Measurements from ENCODE around the gene SH2D5. TPM values are rescaled to one million over a fixed set of nuclear protein-coding genes. Genes with fewer than 3 reads are reported as not detected.
"Not testable (repeated sequence)": the region's sequence is repeated elsewhere in the genome, so short reads cannot be mapped to it uniquely, and the experiment has no call there.

The SH2D5 gene
- total RNA-seq, 2 donors from 2014 or later = 0.14 to 0.19 TPM

DNA sequence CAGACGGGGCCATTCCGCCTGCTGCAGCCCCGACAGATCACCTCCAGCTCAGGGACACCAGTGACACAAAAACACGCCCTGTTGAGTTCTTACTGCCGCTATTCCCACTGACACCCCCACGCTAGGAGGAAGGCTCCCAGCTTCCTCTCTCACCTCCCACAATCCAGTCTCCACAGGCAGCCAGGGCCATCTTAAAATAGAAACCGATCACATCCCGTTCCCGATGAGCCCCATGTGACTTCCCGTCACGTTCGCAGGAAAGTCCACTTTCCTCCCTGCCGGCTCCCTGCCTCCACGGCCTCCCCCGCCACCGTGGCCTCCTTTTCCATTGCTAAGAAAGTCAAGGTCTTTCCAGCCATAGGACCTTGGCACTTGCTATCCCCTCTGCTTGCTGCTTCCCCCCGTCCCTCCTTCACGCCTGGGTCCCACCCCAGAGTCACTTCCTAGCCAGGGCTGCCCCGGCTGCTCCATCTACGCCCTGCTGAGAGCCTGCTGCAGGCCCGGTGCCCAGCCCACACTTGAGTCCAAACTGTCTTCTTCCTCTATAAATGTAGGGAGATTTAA, 47.3 kb downstream of the SH2D5 start:
- no peak for DNase-seq (ENCODE audit: low spot score)
- no peak for ATAC-seq
- H3K4me3 Mint-ChIP-seq = no peak overlapping the region
- no peaks in the 10 kb centered on the region for H3K36me3 Mint-ChIP-seq
- H3K4me1 Mint-ChIP-seq (ENCODE audit: low read depth in 2 of 2) = no peaks in the 10 kb centered on the region
- H3K27ac Mint-ChIP-seq = no peak overlapping the region
- no peaks in the 10 kb centered on the region for H3K9me3 Mint-ChIP-seq
- H3K27me3 Mint-ChIP-seq = peaks cover 2 to 15% of the 10 kb centered on the region in 2 donors

DNA sequence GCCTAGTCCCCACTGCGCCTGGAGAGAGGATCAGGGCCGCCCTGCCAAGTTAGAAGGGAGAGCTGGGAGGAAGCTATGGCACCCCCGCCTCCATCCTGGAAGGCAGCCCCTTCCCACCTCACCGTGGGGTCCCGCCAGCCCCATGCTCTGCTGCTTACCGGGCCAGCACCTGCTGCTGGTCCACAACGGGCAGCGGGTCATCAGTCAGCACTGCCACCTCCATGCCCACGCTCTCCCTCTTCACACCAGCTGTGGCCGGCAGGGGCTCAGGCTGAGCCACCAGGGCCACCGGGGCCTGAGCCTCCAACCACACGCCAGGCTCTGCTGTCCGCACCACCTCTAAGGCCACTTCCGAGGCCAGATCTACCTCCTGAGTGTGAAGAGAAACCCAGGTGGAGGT, 47.9 kb downstream of the SH2D5 start:
- Mint-ChIP-seq H3K9me3 (no peaks in the 10 kb centered on the region), H3K4me1 (ENCODE audit: low read depth in 2 of 2) (no peaks in the 10 kb centered on the region), H3K27me3 (peaks cover 2 to 19% of the 10 kb centered on the region in 2 donors), H3K27ac (no peak overlapping the region), H3K4me3 (no peak overlapping the region), H3K36me3 (no peaks in the 10 kb centered on the region)
- ATAC-seq (no peak), DNase-seq (ENCODE audit: low spot score) (no peak)

DNA sequence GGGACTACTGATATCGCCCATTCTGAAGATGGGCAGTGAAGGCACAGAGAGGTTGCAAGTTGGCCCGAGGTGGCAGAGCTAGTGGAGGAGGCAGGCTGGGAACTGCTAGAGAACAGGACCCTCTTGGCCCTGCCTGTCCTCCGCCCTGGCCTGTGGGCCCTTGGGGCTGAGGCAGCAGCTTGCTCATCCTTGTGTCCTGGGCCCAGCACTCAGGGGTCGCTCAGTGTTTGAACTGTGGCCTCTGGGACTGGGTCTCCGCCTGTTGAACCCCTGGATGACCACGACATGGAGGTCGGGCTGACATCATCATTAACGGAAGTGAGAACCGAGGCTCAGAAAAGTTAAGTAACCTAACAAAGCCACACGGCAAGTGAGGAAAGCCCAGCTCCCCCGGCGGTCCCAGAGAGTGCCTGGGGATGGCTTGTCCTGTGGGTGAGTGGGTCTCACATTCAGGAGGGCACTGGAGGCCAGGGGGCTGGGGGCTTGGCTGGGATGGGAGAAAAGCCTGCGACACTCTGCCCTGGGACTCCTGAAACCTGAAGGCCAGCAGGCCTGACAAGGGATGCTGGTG, 48.4 kb downstream of the SH2D5 start:
- Mint-ChIP-seq H3K27ac (no peak overlapping the region), H3K36me3 (no peaks in the 10 kb centered on the region), H3K4me3 (no peak overlapping the region), H3K4me1 (ENCODE audit: low read depth in 2 of 2) (no peaks in the 10 kb centered on the region), H3K27me3 (peaks cover 2 to 19% of the 10 kb centered on the region in 2 donors), H3K9me3 (no peaks in the 10 kb centered on the region)
- no peak for ATAC-seq
- no peak for DNase-seq (ENCODE audit: low spot score)

DNA sequence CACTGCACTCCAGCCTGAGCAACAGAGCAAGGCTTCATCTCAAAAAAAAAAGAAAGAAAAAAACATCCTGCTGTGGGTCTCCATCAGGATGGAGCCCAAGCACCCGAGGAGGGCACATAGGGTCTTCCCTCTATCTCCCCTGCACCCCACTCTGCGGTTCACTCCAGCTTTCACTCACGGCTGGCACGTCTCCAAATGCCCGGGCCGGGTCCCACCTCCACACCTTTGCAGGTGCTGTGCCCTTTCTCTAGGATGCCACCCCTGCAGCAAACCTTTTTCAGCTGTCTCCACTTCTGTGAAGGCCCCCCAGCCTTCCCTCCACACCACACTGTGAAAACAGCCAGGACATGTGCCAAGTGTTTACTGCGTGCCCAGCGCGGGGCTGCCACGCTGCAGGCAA, 48.9 kb downstream of the SH2D5 start:
- H3K27me3 Mint-ChIP-seq = peaks cover 3 to 21% of the 10 kb centered on the region in 2 donors
- ATAC-seq (no peak), DNase-seq (ENCODE audit: low spot score) (no peak)
- H3K4me1 Mint-ChIP-seq (ENCODE audit: low read depth in 2 of 2) = peaks cover 2 to 3% of the 10 kb centered on the region in 2 donors
- no peaks in the 10 kb centered on the region for H3K36me3 Mint-ChIP-seq
- no peak overlapping the region for H3K4me3 Mint-ChIP-seq
- no peaks in the 10 kb centered on the region for H3K9me3 Mint-ChIP-seq
- no peak overlapping the region for H3K27ac Mint-ChIP-seq

DNA sequence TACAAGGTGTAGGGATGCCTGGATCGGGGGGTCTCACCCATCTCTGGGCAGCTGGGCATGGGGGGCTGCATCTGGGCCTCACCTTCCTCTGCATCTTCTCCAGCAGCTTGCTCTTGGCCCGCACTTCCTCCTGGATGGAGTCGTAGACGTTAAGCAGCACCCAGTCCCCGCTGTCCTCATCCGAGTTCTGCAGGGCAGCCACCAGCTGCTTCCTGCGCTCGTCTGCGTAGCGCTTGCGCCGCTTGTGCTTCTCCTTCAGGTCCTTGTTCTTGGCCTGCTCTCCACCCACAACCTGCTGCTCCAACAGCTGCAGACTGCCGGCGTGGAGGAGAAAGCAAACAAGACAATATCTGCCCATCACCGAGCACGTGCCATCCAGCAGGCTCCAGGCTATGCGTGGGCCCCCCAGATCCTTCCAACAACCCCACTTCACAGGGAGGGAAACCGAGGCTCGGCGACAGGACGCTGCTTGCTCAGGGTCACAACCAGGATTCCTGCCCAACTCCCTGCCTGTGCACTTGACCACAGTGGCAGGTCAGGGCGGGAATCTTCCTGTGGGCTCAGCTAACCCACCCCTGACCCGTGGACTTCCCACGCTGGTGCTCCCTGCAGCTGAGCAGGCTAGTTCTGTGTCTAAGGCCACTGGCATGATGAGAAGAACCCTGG, 49.8 kb downstream of the SH2D5 start:
- DNase-seq (ENCODE audit: low spot score) = no peak
- Mint-ChIP-seq H3K4me1 (ENCODE audit: low read depth in 2 of 2) (peaks cover 6 to 8% of the 10 kb centered on the region in 2 donors), H3K9me3 (peaks cover 2% of the 10 kb centered on the region), H3K36me3 (no peaks in the 10 kb centered on the region), H3K27me3 (peaks cover 9 to 30% of the 10 kb centered on the region in 2 donors), H3K27ac (no peak overlapping the region), H3K4me3 (no peak overlapping the region)
- no peak for ATAC-seq

DNA sequence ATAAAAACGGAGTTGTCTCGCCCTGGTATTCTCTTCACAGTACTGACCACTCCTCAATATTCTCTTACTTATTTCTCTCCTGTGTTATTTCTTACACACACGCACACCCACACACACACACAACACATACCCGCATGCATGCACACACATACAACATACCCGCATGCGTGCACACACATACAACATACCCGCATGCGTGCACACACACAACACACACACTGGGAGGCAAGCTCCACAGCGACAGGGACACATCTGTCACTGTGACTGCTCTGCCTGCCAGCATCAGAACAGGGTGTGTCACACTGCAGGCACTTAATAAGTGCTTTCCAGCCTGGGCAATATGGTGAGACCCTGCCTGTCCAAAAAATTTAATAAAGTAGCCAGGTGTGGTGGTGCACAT, 50.5 kb downstream of the SH2D5 start:
- H3K9me3 Mint-ChIP-seq = peaks cover 3% of the 10 kb centered on the region

DNA sequence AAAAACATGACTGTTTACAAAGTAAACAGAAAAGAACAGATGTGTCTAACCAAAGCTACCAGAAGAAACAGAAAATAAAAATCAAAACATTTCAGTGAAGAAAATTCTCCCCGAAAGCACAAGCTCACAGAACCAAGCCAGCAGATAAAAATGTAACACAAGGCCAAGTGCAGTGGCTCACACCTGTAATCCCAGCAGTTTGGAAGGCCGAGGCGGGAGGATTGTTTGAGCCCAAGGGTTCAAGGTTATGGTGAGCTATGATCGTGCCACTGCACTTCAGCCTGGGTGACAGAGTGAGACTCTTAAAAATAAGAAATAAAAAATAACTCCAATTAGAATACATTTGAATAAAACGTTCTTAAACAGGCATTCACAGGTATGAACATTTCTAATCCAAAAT, 52.2 kb downstream of the SH2D5 start:
- H3K4me3 Mint-ChIP-seq = no peak overlapping the region
- no peak for DNase-seq (ENCODE audit: low spot score)

More for the DNA sequence above, 50.5 kb downstream of the SH2D5 start:
- Mint-ChIP-seq H3K27ac (no peak overlapping the region), H3K4me1 (ENCODE audit: low read depth in 2 of 2) (peaks cover 6 to 8% of the 10 kb centered on the region in 2 donors), H3K36me3 (no peaks in the 10 kb centered on the region), H3K27me3 (peaks cover 9 to 35% of the 10 kb centered on the region in 2 donors), H3K4me3 (no peak overlapping the region)
- DNase-seq (ENCODE audit: low spot score) (no peak), ATAC-seq (no peak)

DNA sequence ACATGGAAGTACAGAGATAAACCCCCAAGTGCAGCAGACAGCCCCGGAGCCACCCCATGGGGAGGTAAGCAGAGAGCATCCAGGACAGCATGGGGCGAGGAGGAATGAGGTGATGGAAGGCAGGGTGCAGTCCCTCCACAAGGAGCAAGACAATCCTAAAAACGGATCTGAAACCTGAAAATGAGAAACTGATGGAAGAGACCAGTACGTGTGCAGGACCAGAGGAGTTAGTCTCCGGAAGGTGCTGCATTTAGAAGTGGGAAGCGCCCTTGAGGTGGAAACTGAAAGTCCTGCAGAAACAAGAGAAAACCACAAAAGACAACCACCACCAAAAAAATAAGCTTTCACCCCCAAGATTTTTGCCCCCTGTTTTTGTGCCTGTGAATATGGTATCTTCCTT, 53.9 kb downstream of the SH2D5 start:
- DNase-seq (ENCODE audit: low spot score) = no peak
- H3K27me3 Mint-ChIP-seq = peaks cover 13 to 38% of the 10 kb centered on the region in 2 donors
- peaks cover 6 to 8% of the 10 kb centered on the region in 2 donors for H3K4me1 Mint-ChIP-seq (ENCODE audit: low read depth in 2 of 2)
- no peak overlapping the region for H3K27ac Mint-ChIP-seq
- ATAC-seq = no peak
- peak overlapping the region; percentile 29 for H3K4me3 Mint-ChIP-seq
- peaks cover 3% of the 10 kb centered on the region for H3K9me3 Mint-ChIP-seq
- no peaks in the 10 kb centered on the region for H3K36me3 Mint-ChIP-seq

More for the DNA sequence above, 52.2 kb downstream of the SH2D5 start:
- Mint-ChIP-seq H3K9me3 (peaks cover 3% of the 10 kb centered on the region), H3K27me3 (peaks cover 13 to 38% of the 10 kb centered on the region in 2 donors), H3K36me3 (no peaks in the 10 kb centered on the region), H3K27ac (no peak overlapping the region), H3K4me1 (ENCODE audit: low read depth in 2 of 2) (peaks cover 6 to 8% of the 10 kb centered on the region in 2 donors)
- ATAC-seq = no peak

DNA sequence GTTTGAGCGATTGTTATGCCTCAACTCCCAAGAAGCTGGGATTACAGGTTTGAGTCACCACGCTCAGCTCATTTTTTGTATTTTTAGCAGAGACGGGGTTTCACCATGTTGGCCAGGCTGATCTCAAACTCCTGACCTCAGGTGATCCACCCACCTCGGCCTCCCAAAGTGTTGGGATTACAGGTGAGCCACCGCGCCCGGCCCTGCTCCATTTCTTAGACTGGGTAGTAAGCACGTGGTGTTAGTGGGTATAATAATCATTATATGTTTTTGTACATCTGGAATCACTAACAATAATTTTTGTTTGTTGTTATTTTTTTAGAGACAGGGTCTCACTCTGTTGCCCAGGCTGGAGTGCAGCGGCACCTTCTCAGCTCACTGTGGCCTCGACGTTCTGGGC, 58.9 kb downstream of the SH2D5 start:
- not testable (repeated sequence) for H3K4me1 Mint-ChIP-seq (ENCODE audit: low read depth in 2 of 2); H3K9me3 Mint-ChIP-seq
- peaks cover 16 to 31% of the 10 kb centered on the region in 2 donors for H3K27me3 Mint-ChIP-seq

DNA sequence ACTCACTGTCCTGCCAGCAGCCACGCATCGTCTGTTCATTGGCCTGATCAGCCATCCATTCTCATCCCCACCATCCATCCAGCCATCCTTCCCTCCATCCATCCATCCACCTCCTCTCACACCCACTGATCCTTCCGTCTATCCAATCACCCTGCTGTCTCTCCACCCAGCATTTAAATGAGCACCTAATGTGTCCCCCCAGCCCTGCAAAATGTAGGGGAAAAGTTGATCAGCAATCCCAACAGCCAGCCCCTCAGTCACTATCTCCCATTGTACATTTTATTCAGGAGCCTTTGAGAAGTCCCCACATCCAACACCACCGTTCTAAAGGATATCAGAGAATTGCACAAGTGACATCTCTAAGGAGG, 60.3 kb downstream of the SH2D5 start:
- peaks cover 10 to 17% of the 10 kb centered on the region in 2 donors for H3K27me3 Mint-ChIP-seq
- no peaks in the 10 kb centered on the region for H3K9me3 Mint-ChIP-seq
- no peak overlapping the region for H3K4me3 Mint-ChIP-seq
- no peak overlapping the region for H3K27ac Mint-ChIP-seq
- H3K36me3 Mint-ChIP-seq = no peaks in the 10 kb centered on the region
- H3K4me1 Mint-ChIP-seq (ENCODE audit: low read depth in 2 of 2) = no peaks in the 10 kb centered on the region
- no peak for DNase-seq (ENCODE audit: low spot score)
- no peak for ATAC-seq

More for the DNA sequence above, 58.9 kb downstream of the SH2D5 start:
- not testable (repeated sequence) for DNase-seq (ENCODE audit: low spot score); H3K27ac Mint-ChIP-seq; H3K36me3 Mint-ChIP-seq; H3K4me3 Mint-ChIP-seq; ATAC-seq

DNA sequence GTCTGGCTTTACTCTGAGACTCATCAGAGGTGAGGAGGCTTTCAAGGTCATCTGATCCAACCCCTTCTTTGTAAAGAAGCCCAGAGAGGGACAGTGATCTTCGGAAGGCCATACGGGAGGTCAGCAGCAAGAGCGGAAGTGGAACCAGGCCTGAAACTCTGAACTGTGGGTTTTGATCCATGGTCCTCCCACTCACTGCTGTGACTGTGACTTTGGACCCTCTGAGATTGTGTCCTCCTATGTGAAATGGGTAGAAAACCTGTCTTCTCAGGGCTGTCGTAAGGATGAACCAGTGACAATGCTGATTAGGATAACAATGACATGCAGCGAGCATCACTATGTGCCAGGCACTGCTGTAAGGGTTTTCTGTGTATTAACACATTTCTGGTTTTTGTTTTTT, 61.6 kb downstream of the SH2D5 start:
- Mint-ChIP-seq H3K27me3 (peaks cover 10 to 14% of the 10 kb centered on the region in 2 donors), H3K36me3 (no peaks in the 10 kb centered on the region), H3K9me3 (no peaks in the 10 kb centered on the region), H3K4me3 (no peak overlapping the region), H3K27ac (no peak overlapping the region), H3K4me1 (ENCODE audit: low read depth in 2 of 2) (peaks cover 4 to 5% of the 10 kb centered on the region in 2 donors)
- no peak for DNase-seq (ENCODE audit: low spot score)
- ATAC-seq = no peak

Other genes starting within 250 kb of the SH2D5 start
- 1 to 10 TPM; 1.1 to 2.1 TPM for gene CAMK2N1, start 246.5 kb downstream of the SH2D5 start, total RNA-seq
- gene MUL1, start 224.6 kb downstream of the SH2D5 start, total RNA-seq = 10 to 100 TPM; 23.3 to 30.6 TPM
- not detected for gene FAM43B, start 180.1 kb downstream of the SH2D5 start, total RNA-seq
- gene CDA, start 143.6 kb downstream of the SH2D5 start, total RNA-seq = not detected
- gene PINK1, start 99.2 kb downstream of the SH2D5 start, total RNA-seq = 1 to 10 TPM; 3.8 to 4.7 TPM
- 100 to 1,000 TPM; 176 to 227 TPM for gene DDOST, start 71.3 kb downstream of the SH2D5 start, total RNA-seq
- not detected for gene KIF17, start 14.7 kb downstream of the SH2D5 start, total RNA-seq
- 100 to 1,000 TPM; 182 to 347 TPM for gene HP1BP3, start 54.6 kb upstream of the SH2D5 start, total RNA-seq